ENCODE data around the gene PARD3.
A peak's percentile ranks its signal among the peaks of the same experiment; 100 is the strongest.

Gene PARD3

GRCh38 chr10:34637418-34637911, 177.6 kb downstream of the PARD3 start:
- Histone ChIP-seq H3K27me3 (ENCODE audit: insufficient read depth, low read depth, severe bottlenecking) (no peaks in the 10 kb centered on the region), H3K36me3 (no peaks in the 10 kb centered on the region), H3K9me3 (ENCODE audit: severe bottlenecking) (no peaks in the 10 kb centered on the region), H3K4me3 (ENCODE audit: low read depth, low read length) (no peak overlapping the region), H3K27ac (no peak overlapping the region)
- DNase-seq = peak; percentile 45
- peak; percentile 79 for TF ChIP-seq CTCF (IDR thresholded peaks at IDR 0.05; ENCODE audit: low read depth, low read length)

- Histone ChIP-seq H3K27me3 (ENCODE audit: insufficient read depth, low read depth, severe bottlenecking) (no peaks in the 10 kb centered on the region), H3K9me3 (ENCODE audit: severe bottlenecking) (no peaks in the 10 kb centered on the region), H3K36me3 (no peaks in the 10 kb centered on the region), H3K27ac (no peak overlapping the region), H3K4me3 (ENCODE audit: low read depth, low read length) (no peak overlapping the region)
- DNase-seq = no peak
- no peak for TF ChIP-seq CTCF (IDR thresholded peaks at IDR 0.05; ENCODE audit: low read depth, low read length)
Observed at GRCh38 chr10:34635111-34635510, 180.0 kb downstream of the PARD3 start.

- H3K4me3 ChIP-seq (ENCODE audit: low read depth, low read length) = no peak overlapping the region
- H3K27ac ChIP-seq = no peak overlapping the region
- H3K27me3 ChIP-seq (ENCODE audit: insufficient read depth, low read depth, severe bottlenecking) = no peaks in the 10 kb centered on the region
- H3K36me3 ChIP-seq = no peaks in the 10 kb centered on the region
- no peak for DNase-seq
- TF ChIP-seq CTCF (IDR thresholded peaks at IDR 0.05; ENCODE audit: low read depth, low read length) = no peak
- no peaks in the 10 kb centered on the region for H3K9me3 ChIP-seq (ENCODE audit: severe bottlenecking)
Observed at GRCh38 chr10:34633374-34633773, 181.7 kb downstream of the PARD3 start.

GRCh38 chr10:34629084-34629483, 186.0 kb downstream of the PARD3 start:
- TF ChIP-seq CTCF (IDR thresholded peaks at IDR 0.05; ENCODE audit: low read depth, low read length) = no peak
- no peak overlapping the region for H3K27ac ChIP-seq
- no peaks in the 10 kb centered on the region for H3K27me3 ChIP-seq (ENCODE audit: insufficient read depth, low read depth, severe bottlenecking)
- no peak overlapping the region for H3K4me3 ChIP-seq (ENCODE audit: low read depth, low read length)
- no peaks in the 10 kb centered on the region for H3K9me3 ChIP-seq (ENCODE audit: severe bottlenecking)
- no peaks in the 10 kb centered on the region for H3K36me3 ChIP-seq
- DNase-seq = no peak

GRCh38 chr10:34628174-34628796, 186.8 kb downstream of the PARD3 start:
- no peak for TF ChIP-seq CTCF (IDR thresholded peaks at IDR 0.05; ENCODE audit: low read depth, low read length)
- Histone ChIP-seq H3K27me3 (ENCODE audit: insufficient read depth, low read depth, severe bottlenecking) (no peaks in the 10 kb centered on the region), H3K9me3 (ENCODE audit: severe bottlenecking) (no peaks in the 10 kb centered on the region), H3K36me3 (no peaks in the 10 kb centered on the region), H3K27ac (no peak overlapping the region), H3K4me3 (ENCODE audit: low read depth, low read length) (no peak overlapping the region)
- no peak for DNase-seq

GRCh38 chr10:34627741-34628140, 187.4 kb downstream of the PARD3 start:
- no peak for DNase-seq
- Histone ChIP-seq H3K36me3 (no peaks in the 10 kb centered on the region), H3K9me3 (ENCODE audit: severe bottlenecking) (no peaks in the 10 kb centered on the region), H3K4me3 (ENCODE audit: low read depth, low read length) (no peak overlapping the region), H3K27ac (no peak overlapping the region), H3K27me3 (ENCODE audit: insufficient read depth, low read depth, severe bottlenecking) (no peaks in the 10 kb centered on the region)
- no peak for TF ChIP-seq CTCF (IDR thresholded peaks at IDR 0.05; ENCODE audit: low read depth, low read length)

All from WERI-Rb-1 (cell line).